ENCODE measurements around the gene PHF21A.

Gene PHF21A

DNA sequence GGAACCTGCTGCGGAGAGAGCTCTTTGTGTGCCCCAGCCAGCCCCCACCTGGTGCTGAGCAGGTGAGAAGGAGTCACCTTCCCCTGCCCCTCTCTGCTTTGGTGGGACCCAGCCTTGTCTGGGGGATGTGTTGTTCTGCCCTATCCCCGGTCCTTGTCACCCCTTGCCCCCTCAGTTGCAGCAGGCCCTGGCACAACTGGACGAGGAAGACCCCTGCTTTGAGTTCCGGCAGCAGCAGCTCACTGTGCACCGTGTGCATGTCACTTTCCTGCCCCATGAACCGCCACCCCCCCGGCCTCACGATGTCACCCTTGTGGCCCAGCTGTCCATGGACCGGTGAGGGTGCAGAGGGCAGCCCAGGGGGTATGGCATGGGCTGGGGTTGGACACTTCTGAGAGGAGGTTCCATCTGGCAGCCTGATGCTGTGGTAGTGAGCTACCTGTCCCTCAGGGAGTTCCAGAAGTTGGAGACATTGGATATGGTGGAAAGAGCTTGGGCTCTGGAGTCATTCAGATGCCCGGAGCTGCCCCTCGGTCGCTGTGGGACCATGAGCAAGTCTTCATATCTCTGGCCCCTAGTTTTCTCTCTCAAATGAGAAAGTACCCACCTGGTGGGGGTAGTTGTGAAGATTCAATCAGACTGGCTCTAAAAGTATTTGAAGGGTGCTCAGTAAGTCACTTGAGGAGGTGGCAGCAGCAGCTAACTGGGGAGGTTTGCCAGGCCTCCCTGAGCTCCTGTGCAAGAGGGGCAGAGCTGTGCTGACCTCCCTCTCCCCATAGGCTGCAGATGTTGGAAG lies 194.5 kb downstream of the PHF21A start:
- H3K27ac ChIP-seq = no peak overlapping the region
- no peak for DNase-seq (ENCODE audit: low read depth, low spot score)

DNA sequence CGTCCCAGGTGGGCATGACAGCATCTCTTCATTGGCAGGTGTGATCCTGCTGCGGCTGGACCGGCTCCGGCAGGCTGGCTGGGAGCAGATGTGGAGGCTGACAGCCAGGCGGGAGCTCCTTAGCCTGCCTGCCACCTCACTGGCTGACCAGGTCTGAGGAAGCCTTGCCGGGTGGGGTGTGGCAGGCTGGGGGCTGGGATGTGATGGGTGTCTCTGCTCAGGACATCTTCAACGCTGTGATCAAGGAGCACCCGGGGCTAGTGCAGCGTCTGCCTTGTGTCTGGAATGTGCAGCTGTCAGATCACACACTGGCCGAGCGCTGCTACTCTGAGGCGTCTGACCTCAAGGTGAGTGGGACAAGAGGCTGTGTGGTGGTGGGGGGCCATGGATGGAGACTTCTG lies 195.3 kb downstream of the PHF21A start:
- no peak overlapping the region for H3K27ac ChIP-seq
- DNase-seq (ENCODE audit: low read depth, low spot score) = no peak

DNA sequence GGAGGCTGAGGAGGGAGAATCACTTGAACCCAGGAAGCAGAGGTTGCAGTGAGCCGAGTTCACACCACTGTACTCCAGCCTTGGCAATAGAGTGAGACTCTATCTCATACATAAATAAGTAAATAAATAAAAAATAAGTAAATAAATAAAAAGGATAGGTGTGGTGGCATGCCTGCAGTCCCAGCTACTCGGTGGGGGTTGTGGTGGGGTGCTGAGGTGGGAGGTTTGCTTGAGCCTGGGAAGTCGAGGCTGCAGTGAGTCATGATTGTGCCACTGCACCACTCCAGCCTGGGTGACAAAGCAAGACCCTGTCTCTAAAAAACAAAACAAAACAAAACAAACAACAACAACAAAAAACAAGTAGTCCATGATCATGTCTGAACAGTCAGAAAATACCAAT lies 195.7 kb downstream of the PHF21A start:
- no peak overlapping the region for H3K27ac ChIP-seq
- DNase-seq (ENCODE audit: low read depth, low spot score) = no peak

DNA sequence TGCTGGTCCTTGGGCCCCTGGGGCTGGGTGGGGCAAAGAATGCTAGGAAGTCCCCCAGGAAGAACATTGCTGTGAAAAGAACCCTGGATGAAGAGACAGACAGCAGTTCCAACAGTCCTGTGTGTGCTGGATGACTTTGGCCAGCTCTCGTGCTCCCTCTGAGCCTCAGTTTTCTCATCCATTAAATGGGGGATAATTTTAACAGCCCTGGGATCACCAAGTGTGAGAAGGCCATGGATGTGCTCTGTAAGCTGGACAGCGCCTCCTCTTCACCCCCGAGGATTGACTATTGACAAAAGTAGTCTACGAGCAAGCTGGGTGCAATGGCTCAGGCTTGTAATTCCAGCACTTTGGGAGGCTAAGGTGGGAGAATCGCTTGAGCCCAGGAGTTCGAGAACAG lies 196.3 kb downstream of the PHF21A start:
- H3K27ac ChIP-seq = no peak overlapping the region
- DNase-seq (ENCODE audit: low read depth, low spot score) = no peak

DNA sequence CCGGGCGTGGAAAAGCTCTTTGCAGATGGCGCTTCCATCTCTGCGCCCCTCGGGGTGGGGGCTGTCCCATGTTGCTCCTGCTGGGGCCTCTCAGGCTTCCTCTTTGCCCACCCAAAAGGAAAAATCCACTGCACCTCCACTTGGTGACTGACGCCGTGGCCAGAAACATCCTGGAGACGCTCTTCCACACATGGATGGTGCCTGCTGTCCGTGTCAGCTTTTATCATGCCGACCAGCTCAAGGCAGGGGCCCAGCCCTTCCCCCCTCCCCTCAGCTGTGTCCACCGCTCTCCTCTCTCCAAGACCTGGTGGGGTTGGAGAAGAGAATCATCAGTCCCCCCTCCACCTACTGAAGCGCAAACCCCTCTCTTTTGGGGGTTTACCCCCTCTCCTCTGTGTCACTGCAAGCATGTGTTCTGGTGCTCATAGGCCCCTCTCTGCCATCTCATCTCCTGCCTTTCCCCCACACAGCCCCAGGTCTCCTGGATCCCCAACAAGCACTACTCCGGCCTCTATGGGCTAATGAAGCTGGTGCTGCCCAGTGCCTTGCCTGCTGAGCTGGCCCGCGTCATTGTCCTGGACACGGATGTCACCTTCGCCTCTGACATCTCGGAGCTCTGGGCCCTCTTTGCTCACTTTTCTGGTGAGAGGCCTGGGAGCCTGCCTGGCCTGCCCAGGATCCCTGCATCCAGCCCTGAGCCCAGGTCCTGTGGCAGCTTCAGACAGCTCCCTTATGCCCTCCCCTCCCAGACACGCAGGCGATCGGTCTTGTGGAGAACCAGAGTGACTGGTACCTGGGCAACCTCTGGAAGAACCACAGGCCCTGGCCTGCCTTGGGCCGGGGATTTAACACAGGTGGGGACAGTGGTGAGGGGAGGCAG lies 197.0 kb downstream of the PHF21A start:
- no peak overlapping the region for H3K27ac ChIP-seq
- no peak for DNase-seq (ENCODE audit: low read depth, low spot score)

DNA sequence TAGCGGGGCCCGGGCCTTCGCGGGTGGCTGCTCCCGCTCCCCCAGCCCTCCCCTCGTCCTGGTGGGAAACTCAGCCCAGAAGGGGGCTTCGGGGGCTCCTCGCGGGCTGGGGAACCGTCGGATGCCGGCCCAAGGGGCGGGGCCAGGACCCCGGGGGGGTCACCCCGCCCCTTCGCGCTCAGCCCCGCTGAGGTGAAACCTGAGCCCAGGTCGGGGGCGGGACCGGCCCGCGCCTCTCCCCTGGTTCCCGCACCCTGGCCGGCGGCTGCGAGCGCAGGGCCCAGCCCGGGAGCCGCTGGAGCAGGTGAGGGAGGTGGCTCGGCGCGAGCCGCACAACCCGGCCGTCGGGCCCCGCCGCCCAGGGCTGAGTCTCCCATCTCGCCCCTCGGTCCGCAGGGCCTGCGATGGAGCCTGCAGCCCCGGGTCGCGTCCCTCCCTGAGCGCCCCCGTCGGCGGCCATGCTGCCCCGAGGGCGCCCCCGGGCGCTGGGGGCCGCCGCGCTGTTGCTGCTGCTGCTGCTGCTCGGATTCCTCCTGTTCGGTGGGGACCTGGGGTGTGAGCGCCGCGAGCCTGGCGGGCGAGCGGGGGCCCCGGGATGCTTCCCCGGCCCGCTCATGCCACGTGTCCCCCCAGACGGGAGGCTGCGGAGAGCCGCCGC lies 198.7 kb downstream of the PHF21A start, which contains the start of gene LARGE2:
Gene LARGE2, plus strand, starts transcription at position 232 of the 658 bp plus-strand sequence. Its CDS starts 227 bp downstream, at position 459.
- no peak for DNase-seq (ENCODE audit: low read depth, low spot score)
- no peak within 1 kb of the TSS for H3K27ac ChIP-seq

DNA sequence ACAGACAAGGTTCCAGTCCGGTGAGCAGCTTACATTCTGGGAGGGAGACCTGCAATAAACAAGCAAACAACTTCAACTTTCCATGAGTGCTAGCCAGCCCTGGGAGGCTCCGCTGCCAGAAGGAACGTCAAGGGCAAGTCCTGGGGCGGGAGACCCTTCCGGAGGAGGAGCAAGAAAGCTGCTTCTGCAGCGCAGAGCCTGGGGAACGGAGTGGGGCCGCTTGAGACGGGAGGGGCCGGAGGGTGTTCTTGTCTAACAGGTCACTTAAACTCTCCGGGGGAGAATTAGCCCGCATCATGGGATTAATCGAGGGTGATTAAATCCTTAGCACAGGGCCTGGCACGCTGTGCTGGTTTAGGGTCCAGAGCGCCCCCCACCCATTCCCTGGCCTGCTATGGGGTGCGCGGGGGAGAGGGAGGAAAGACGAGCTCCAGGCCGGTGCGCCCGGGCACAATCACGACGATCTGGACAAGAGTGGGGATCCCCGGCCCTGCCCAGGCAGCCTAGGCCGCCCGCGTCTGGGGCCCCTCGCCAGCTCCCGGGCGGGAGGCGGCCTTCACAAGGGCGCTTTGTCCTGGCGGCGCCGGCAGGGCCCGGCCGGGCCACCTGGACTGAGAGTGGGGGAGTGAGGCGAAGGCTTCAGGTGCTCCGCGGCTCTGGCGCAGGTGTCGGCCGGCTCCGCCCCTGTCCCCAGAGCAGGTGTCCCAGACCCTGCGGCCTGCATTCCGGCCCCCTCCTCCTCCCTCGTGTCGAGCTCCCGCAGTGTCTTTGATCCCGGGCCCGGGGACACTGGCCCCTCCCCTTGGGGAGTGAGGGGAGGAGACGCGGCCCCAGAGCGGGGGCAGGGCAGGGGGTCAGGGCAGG lies 199.5 kb downstream of the PHF21A start:
- H3K27ac ChIP-seq = no peak overlapping the region
- DNase-seq (ENCODE audit: low read depth, low spot score) = no peak

DNA sequence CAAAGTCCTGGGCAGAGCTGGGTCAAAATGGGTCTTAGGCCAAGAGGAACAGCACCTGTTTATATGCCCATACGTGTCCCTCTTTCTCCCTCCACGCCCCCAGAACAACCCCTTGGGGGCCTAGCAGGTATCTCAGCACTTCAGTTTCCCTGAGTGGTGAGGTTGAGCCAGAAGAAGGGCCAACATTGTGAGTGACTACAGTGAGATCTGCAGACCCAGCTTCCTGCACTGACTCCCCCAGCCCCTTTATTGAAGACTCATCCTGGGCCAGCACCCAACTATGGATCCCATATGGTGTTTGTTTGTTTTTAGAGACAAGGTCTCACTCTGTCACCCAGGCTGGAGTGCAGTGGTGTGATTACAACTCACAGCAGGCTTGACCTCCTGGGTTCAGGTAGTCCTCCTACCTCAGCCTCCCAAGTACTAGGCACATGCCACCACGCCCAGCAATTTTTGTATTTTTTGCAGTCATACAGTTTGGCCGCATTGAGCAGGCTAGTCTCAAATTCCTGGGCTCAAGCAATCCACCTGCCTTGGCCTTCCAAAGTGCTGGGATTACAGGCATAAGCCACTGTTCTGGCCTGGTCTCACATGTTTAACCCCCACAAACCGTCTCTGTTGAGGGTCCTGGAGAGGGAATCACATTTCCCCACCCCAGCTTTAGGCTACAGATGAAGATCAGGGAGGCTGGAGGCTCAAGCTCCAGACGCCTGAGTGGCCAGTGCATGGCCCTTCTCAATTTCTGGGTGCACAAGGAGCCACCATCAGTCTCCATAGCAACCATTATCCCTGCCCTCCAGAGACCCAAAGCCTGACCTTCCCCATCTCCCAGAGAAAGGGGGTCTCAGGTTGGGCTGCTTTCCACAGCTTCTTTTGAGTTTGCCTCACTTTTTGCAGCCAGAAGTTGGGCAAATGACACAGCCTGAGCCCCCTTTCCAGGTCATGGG lies 200.4 kb downstream of the PHF21A start:
- H3K27ac ChIP-seq = no peak overlapping the region
- no peak for DNase-seq (ENCODE audit: low read depth, low spot score)

DNA sequence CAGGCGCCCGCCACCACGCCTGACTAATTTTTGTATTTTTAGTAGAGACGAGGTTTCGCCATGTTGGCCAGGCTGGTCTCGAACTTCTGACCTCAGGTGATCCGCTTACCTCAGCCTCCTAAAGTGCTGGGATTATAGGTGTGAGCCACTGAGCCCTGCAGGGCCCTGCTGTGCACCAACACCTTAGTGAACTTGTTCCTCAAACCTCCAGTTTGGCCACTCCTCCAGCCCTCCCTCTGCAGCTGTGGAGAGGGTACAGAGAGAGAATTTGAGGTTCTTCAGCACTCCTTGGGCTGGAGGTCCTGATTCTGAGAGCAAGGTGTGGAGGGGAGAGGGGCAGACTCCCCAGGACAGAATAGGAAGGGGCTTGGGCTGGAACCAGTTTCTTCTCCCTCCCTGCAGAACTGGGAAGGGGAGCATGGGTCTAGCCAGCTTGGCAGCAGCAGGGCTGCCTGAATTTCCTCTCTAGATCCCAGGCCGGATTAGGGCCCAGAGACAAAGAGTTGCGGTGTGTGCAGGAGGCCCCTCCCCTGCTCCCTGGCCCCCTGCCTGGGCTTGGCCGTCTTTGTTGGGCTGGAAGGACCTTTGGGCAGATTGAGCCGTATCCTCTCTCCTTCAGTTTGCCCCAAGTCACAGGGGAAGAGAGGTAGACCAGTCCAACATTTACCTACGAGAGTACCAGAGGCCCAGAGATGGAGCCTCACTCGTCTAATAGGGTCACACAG lies 201.3 kb downstream of the PHF21A start:
- no peak overlapping the region for H3K27ac ChIP-seq
- no peak for DNase-seq (ENCODE audit: low read depth, low spot score)

DNA sequence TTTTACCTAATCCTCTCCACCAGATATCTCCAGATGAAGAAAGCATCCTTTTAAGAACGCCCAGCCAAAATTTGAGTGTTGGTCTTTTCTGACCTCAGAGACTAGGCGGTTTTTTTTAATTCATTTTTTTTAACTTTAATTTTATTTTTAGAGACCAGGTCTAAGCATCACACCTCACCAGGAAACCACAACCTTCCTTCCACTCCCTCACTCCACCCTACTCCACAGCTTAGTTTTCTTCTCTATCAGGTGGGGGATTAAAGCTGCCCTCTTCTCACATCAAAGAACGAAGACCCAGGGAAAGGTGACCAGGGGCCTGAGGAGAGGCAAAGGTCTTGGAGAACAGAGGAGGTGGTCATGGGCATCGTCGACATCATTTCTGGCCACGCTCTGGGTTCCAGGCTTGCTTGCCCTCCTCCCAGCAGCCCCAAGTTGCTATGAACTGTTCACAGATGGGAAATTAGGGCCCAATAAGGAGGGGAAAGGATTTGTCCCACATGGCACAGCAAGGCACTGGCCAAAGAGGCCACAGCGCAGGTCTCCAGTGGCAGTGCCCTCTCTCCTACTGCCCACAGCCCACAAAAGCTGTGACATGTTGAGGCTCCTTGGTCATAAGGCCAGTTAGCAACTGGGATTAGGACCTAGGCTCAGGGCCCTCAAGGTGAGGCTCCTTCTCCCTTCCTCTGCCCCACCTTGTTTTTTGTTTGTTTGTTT lies 202.1 kb downstream of the PHF21A start:
- H3K27ac ChIP-seq = no peak overlapping the region
- DNase-seq (ENCODE audit: low read depth, low spot score) = no peak

DNA sequence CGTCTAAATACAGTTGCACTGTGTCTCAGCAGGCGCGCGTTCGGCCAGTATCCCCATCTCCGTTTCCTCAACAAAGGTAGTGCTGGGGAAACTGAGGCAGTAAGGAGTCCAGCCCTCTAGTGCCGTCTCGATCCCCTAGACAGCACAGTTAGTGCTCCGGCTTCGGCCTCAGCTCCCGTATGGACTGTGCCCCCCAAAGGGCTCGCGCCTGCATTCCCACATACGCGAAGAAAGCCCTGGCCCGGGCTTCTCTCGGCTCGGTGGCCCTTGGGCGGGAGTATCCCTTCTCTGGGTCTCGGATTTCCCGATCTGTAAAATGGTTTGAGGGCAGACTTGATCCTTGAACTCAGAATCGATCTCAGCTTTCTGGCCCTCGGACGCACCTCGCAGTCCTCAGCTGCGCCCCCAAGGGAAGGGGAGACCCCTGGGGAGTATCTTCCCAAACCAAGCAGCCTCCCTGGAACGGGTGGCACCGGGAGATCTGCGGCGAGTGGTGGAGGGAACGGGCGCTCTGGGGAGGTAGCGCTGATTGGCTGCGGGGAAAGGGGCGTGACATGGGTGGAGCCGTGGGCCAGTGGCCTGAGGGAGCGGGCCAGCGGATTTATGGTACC lies 202.8 kb downstream of the PHF21A start:
- no peak for DNase-seq (ENCODE audit: low read depth, low spot score)
- H3K27ac ChIP-seq = peak overlapping the region; percentile 89

DNA sequence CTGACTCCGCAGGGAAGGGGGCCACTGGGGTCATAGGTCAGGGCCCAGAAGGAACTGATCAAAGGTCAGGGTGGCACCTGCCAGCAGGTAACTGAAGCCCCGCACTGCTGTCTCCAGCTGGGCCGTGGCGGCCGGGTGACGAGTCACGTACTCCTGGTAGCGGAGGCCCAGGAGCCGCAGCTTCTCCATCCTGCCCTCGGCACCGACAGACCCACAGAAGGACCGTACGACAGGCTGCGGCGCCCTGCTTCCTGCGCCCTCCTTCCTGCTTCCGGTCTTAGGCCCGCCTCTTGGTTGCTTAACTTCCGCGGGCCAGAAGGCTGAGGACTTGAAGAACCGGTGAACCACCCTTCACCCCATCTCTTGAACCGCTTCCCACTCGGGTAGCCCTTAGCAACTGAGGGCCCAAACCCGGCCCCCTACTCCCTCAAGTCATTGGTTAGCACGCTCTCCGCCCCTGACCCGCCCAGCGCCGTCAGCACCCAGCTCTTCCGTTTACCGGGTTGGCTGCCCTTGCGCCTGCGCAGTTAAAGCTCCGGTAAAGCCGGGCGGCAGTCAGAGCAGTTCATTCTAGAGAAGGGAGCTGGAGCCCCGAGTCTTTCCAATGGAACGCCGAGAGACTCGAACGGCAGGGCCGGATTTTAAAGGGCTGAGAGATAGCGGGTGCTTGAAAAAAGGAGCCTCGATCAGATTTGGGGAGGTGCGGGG lies 203.5 kb downstream of the PHF21A start, which contains the start of gene PEX16:
Gene PEX16, minus strand, starts transcription at position 255 of the 708 bp plus-strand sequence. Its CDS starts 66 bp downstream, at position 189.
- H3K27ac ChIP-seq = peak within 1 kb of the TSS; percentile 89
- peak; percentile 99 for DNase-seq (ENCODE audit: low read depth, low spot score)

DNA sequence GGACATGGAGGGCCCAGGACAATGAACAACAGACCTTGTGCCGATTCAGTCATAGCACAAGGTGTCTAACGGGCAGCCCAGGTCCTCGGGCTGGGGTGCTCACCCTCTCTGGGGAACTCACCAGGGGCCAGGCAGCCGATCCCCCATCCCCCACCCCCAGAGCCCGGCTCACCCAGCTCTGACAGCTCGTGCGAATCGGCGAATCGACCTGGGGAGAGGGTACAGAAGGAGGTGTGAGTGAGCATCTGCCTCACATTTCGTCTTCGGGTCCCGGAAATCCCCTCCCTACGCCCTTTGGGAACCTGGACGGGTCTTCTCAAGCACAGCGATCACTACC lies 204.0 kb downstream of the PHF21A start:
- H3K27ac ChIP-seq = peak overlapping the region; percentile 89
- no peak for DNase-seq (ENCODE audit: low read depth, low spot score)

DNA sequence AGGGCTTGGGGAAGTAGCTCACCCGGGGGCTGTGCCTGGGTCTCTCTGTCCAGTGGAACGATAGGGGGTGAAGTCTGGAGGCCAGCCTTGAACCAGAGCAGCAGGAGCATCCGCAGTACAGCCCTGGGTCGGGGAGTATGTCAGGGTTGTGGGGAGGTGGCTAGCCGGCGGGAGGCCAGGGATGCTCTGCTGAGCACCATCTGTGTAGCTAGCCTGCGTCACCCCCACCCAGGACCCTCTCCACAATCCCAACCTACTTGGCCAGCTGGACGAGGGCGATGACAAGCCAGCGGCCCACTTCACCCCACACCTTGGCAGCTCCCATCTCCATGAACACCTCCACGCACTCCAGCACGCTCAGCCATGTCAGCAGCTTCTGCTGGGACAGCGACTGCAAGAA lies 205.8 kb downstream of the PHF21A start:
- DNase-seq (ENCODE audit: low read depth, low spot score) = no peak
- H3K27ac ChIP-seq = no peak overlapping the region

DNA sequence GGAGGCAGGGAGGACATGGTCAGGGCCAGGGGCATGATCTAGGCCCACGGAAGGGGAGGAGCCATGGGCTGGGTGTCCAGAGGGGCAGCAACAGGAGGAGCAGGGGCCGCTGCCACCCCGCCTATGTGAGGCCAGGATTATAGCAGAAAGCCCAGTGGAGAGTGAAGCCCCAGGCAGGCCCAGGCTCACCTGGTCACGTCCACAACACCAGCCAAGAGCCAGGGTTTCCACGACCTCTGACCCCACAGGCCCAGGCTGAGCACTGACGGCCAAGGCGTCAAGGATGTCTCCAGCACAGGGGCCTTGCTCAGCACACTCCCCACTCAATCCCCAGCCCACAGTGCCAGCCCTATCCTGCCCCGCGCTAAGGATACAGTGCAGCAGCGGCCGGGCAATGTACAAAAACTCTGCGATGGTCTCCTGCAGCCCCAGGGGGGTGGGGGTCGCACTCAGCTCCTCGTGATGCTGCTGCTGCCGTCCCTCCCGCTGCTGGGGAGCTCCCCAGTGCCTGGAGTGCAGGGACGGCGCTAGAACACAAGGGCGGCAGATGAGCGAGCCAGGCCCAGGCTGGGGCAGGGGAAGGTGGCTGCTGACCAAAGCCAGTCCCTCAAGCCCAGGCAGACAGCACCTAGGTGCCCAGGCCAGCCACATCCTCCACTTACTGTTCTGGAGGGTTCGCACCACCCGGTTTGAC lies 207.2 kb downstream of the PHF21A start:
- no peak overlapping the region for H3K27ac ChIP-seq
- no peak for DNase-seq (ENCODE audit: low read depth, low spot score)

DNA sequence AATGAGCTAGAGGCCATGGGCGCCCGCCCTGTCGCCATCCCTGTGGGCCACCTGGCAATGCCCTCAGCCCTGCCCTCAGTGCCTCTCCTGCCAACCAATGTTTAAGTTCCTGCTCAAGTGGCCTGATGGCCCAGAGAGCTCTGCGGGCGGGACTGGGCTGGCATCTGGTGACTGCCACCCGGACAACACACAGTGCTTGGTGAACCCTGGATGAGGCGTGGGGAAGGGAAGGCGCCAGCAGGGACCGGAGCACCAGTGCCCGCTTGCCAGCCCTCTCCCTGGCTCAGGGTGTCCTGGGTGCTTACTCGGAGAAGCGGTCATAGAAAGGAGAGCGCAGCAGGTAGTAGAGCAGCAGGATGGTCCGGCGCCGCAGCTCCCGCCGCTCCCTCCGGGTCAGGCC lies 207.7 kb downstream of the PHF21A start:
- no peak for DNase-seq (ENCODE audit: low read depth, low spot score)
- H3K27ac ChIP-seq = no peak overlapping the region
